DMS 273 treated with DMSO at 0.1 percent for 48 hours (cell line): Measurements from ENCODE around the gene TBXAS1.

Experiments used
- DNase-seq: peaks from one replicate; lab custom pipeline; 2025; lab: John Stamatoyannopoulos, UW

Gene TBXAS1

GRCh38 chr7:140049339-140050024 is 220.4 kb downstream of the TBXAS1 start:
- no peak for DNase-seq

GRCh38 chr7:140050100-140050499 is 221.0 kb downstream of the TBXAS1 start:
- DNase-seq, result no peak

GRCh38 chr7:140051820-140052219 is 222.8 kb downstream of the TBXAS1 start:
- no peak for DNase-seq

- DNase-seq, result no peak
These were observed 224.9 kb downstream of the TBXAS1 start for GRCh38 chr7:140053812-140054539.

GRCh38 chr7:140054751-140055150 is 225.7 kb downstream of the TBXAS1 start:
- no peak for DNase-seq

GRCh38 chr7:140055833-140056232 is 226.8 kb downstream of the TBXAS1 start:
- no peak for DNase-seq

GRCh38 chr7:140056431-140057142 is 227.5 kb downstream of the TBXAS1 start:
- no peak for DNase-seq

- DNase-seq, result no peak
These were observed 228.1 kb downstream of the TBXAS1 start for GRCh38 chr7:140057143-140057535.

- no peak for DNase-seq
These were observed 229.5 kb downstream of the TBXAS1 start for GRCh38 chr7:140058517-140058916.

- DNase-seq, result no peak
These were observed 230.5 kb downstream of the TBXAS1 start for GRCh38 chr7:140059273-140060242.

GRCh38 chr7:140060243-140060630 is 231.2 kb downstream of the TBXAS1 start:
- no peak for DNase-seq

GRCh38 chr7:140060788-140061606 is 231.9 kb downstream of the TBXAS1 start:
- peak; percentile 43 for DNase-seq

- DNase-seq, result no peak
These were observed 232.5 kb downstream of the TBXAS1 start for GRCh38 chr7:140061607-140061930.

- DNase-seq, result no peak
These were observed 233.1 kb downstream of the TBXAS1 start for GRCh38 chr7:140062118-140062527.

GRCh38 chr7:140062528-140063299 is 233.7 kb downstream of the TBXAS1 start, which contains the start of gene PARP12:
PARP12 (minus strand) TSS chr7:140062951; CDS start chr7:140062847, 104 bp downstream.
- DNase-seq, result peak; percentile 20

GRCh38 chr7:140067052-140067451 is 238.0 kb downstream of the TBXAS1 start:
- no peak for DNase-seq

GRCh38 chr7:140068033-140068432 is 239.0 kb downstream of the TBXAS1 start:
- no peak for DNase-seq

- no peak for DNase-seq
These were observed 240.4 kb downstream of the TBXAS1 start for GRCh38 chr7:140069298-140069949.
